ENCODE results near the gene PABPC4L.

PABPC4L gene

GRCh38 chr4:134160211-134160610 is 41.4 kb downstream of the PABPC4L start:
- Mint-ChIP-seq H3K9me3 (no peaks in the 10 kb centered on the region), H3K27me3 (no peaks in the 10 kb centered on the region), H3K36me3 (ENCODE audit: low read depth) (no peaks in the 10 kb centered on the region), H3K4me1 (ENCODE audit: low read depth) (no peaks in the 10 kb centered on the region), H3K27ac (no peak overlapping the region), H3K4me3 (no peak overlapping the region)
- intact Hi-C loops (cut with micrococcal nuclease) = no loop called here

- intact Hi-C loops (cut with micrococcal nuclease) = no loop called here
Observed at GRCh38 chr4:134154097-134154496, 47.5 kb downstream of the PABPC4L start.

GRCh38 chr4:134147941-134148340 is 53.6 kb downstream of the PABPC4L start:
- H3K27me3 Mint-ChIP-seq = no peaks in the 10 kb centered on the region

More at GRCh38 chr4:134154097-134154496, 47.5 kb downstream of the PABPC4L start:
- H3K36me3 Mint-ChIP-seq (ENCODE audit: low read depth) = no peaks in the 10 kb centered on the region
- H3K4me3 Mint-ChIP-seq = no peak overlapping the region
- H3K4me1 Mint-ChIP-seq (ENCODE audit: low read depth) = no peaks in the 10 kb centered on the region
- no peaks in the 10 kb centered on the region for H3K27me3 Mint-ChIP-seq
- H3K9me3 Mint-ChIP-seq = no peaks in the 10 kb centered on the region
- no peak overlapping the region for H3K27ac Mint-ChIP-seq

More at GRCh38 chr4:134147941-134148340, 53.6 kb downstream of the PABPC4L start:
- H3K4me1 Mint-ChIP-seq (ENCODE audit: low read depth) = no peaks in the 10 kb centered on the region
- H3K4me3 Mint-ChIP-seq = no peak overlapping the region
- H3K9me3 Mint-ChIP-seq = no peaks in the 10 kb centered on the region
- intact Hi-C loops (cut with micrococcal nuclease) = no loop called here
- no peaks in the 10 kb centered on the region for H3K36me3 Mint-ChIP-seq (ENCODE audit: low read depth)
- no peak overlapping the region for H3K27ac Mint-ChIP-seq
